Lower lobe of right lung (tissue), 2 donors: ENCODE results near the gene LZTS3. TPM values are rescaled to one million over a fixed set of nuclear protein-coding genes. Genes with fewer than 3 reads are reported as not detected.

Source experiments
- ATAC-seq, 2 donors: fragments of 200-7000 bp; cut with Tn5 transposase; one replicate each; pipeline ENCODE4 v1.9.1; 2020 to 2022; ENCODE audit warnings: mild to moderate bottlenecking in 2 of 2, moderate library complexity in 2 of 2
- DNase-seq: peaks from one replicate; pipeline ENCODE4 v3.0.0-alpha.2; 2020
- H3K27ac ChIP-seq: fragments of 200-600 bp; one replicate; pipeline ENCODE4 v1.8.0; 2022
- H3K27me3 ChIP-seq: fragments of 200-600 bp; one replicate; pipeline ENCODE4 v1.8.0; 2022; ENCODE audit warnings: low read depth
- H3K36me3 ChIP-seq: fragments of 200-600 bp; one replicate; pipeline ENCODE4 v1.8.0; 2022; ENCODE audit warnings: mild to moderate bottlenecking
- H3K4me1 ChIP-seq: fragments of 200-600 bp; one replicate; pipeline ENCODE4 v1.8.0; 2022
- H3K4me3 ChIP-seq: fragments of 200-600 bp; one replicate; pipeline ENCODE4 v1.8.0; 2022; ENCODE audit warnings: mild to moderate bottlenecking
- H3K9me3 ChIP-seq: fragments of 200-600 bp; one replicate; pipeline ENCODE4 v1.8.0; 2022
- CTCF ChIP-seq: fragments of 200-600 bp; IDR thresholded peaks from one replicate; pipeline ENCODE4 v1.8.0; 2022; ENCODE audit warnings: antibody characterized with exemption, mild to moderate bottlenecking
- intact Hi-C: fragments of 100-400 bp; cut with DNase I; formaldehyde crosslinking; loops from one replicate; pipeline ENCODE4 v1.11.0; 2022
- total RNA-seq: library from RNA; stranded (reverse); fragmentation: NEBNext Ultra II Directional; extraction: Animal tissue kit (Norgen Biotek cat#: 25700); gene quantifications from one replicate; pipeline ENCODE4 v1.2.1, GENCODE V29; 2021
- donor health status: DM: no; HTN: yes; CAD: no; lungs with severe emphysema.

LZTS3 gene
- total RNA-seq, 1 donor from 2014 or later = 18.5 TPM

DNA sequence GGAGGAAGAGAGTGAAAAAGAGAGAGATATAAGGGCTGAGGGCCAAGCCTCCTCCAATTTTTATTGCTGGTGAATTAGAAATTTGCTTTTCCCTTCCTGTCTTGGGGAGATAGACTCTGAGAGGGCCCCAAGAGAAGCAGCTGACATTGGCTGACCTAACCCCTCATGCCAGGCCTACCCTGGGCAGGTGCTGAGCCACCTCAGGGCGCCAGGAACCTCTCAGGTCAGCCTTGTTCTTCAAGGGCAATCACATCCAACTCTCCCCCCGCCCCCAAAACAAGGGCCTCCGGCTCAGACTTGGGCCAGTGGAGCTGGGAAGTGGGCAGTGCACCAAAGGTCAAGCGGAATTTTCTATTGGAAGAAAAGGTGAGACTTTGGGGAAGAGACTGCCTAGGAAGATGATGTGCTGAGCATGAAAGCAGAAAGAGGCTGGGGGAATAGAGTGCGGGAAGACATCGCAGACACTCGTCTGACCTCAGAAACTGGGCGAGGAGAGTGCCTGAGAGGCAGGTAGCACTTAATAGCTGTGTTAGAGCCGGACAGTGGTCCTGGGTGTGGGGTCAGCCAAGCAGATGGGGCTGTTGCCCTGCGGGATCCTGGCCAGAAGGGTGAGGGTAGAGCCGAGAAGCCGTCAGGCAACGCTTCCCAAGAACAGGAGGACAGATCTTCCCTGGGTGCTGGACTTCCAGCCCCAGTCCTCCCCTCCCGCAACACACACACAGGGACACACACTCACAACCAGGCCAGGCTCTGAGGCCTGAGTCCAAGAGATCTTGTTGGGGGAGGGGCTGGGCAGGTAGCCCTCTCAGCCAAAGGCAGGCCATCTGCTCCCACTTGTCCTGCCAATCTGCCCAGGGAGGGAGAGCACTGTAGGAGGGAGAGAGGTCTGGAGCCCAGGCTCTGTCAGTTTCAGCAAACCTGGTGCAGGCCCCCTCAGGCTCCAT is 10.0 kb downstream of the LZTS3 start:
- Histone ChIP-seq H3K27me3 (peaks cover 5% of the 10 kb centered on the region), H3K4me3 (no peak overlapping the region), H3K4me1 (peaks cover 11% of the 10 kb centered on the region), H3K27ac (no peak overlapping the region), H3K36me3 (no peaks in the 10 kb centered on the region), H3K9me3 (no peaks in the 10 kb centered on the region)
- intact Hi-C loops = no loop called here
- DNase-seq = no peak
- TF ChIP-seq CTCF = no peak
- no peak for ATAC-seq

GRCh38 chr20:3162080-3162611 is 11.2 kb downstream of the LZTS3 start:
- ATAC-seq = no peak
- intact Hi-C loops = no loop called here
- Histone ChIP-seq H3K27ac (no peak overlapping the region), H3K9me3 (no peaks in the 10 kb centered on the region), H3K27me3 (no peaks in the 10 kb centered on the region), H3K36me3 (no peaks in the 10 kb centered on the region), H3K4me1 (peaks cover 23% of the 10 kb centered on the region), H3K4me3 (no peak overlapping the region)
- DNase-seq = no peak
- TF ChIP-seq CTCF = no peak

DNA sequence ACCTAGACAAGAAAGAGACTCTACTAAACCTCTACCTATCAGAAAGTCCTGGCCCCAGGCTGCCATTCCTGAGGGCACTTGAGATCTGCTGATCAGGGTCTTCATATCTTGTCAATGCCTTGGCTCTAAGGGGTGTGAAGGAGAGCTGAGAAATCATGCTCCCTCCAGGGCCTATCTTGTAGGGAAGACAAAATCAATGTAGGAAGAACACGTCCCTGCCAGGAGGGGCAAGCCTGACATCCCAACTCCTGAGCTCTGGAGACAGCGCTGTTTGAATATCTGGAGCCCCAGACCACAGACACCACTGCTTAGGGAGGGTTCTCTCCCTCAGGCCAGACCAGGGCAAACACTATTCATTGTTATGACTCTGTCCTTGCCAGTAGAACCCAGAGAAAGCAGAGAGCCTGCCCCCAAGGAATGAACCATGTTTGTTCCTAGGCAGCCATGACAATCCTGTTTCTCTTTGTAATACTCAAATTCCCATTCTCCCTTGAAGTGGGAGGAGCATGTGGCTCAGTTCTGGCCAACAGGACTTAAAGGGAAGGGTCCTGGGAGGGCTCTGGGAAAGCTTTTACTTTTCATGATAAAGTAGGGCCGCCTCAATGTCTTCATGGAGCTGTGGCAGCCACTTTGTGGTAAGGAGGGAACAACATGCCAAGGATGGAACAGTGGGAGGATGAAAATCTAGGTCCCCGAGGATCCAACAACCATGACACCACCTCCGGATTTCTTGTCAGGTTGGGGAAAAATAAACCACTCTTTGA is 11.9 kb downstream of the LZTS3 start:
- H3K27me3 ChIP-seq = no peaks in the 10 kb centered on the region
- intact Hi-C loops = no loop called here
- no peak for TF ChIP-seq CTCF
- DNase-seq = no peak
- no peak overlapping the region for H3K27ac ChIP-seq
- no peak overlapping the region for H3K4me3 ChIP-seq
- no peaks in the 10 kb centered on the region for H3K9me3 ChIP-seq
- H3K4me1 ChIP-seq = peaks cover 30% of the 10 kb centered on the region
- ATAC-seq = no peak
- no peaks in the 10 kb centered on the region for H3K36me3 ChIP-seq

GRCh38 chr20:3160418-3160817 is 12.9 kb downstream of the LZTS3 start:
- Histone ChIP-seq H3K4me3 (peak overlapping the region; percentile 99), H3K4me1 (peaks cover 36% of the 10 kb centered on the region), H3K27me3 (no peaks in the 10 kb centered on the region), H3K27ac (no peak overlapping the region), H3K9me3 (no peaks in the 10 kb centered on the region), H3K36me3 (peaks cover 3% of the 10 kb centered on the region)
- intact Hi-C loops = no loop called here
- no peak for TF ChIP-seq CTCF
- DNase-seq (no peak), ATAC-seq (no peak)

GRCh38 chr20:3158968-3159431 is 14.3 kb downstream of the LZTS3 start:
- Histone ChIP-seq H3K4me3 (peak overlapping the region; percentile 99), H3K4me1 (peaks cover 37% of the 10 kb centered on the region), H3K27ac (peak overlapping the region; percentile 95), H3K36me3 (peaks cover 12% of the 10 kb centered on the region), H3K27me3 (no peaks in the 10 kb centered on the region), H3K9me3 (no peaks in the 10 kb centered on the region)
- no peak for TF ChIP-seq CTCF
- DNase-seq (no peak), ATAC-seq (peak; percentile 2 to 16)
- intact Hi-C loops = no loop called here
